Measurements from ENCODE around the gene CCL8. TPM values are rescaled to one million over a fixed set of nuclear protein-coding genes. Genes with fewer than 3 reads are reported as not detected.

The CCL8 gene
- total RNA-seq, 1 experiment from 2014 or later, result not detected

- H3K27me3 ChIP-seq (ENCODE audit: control insufficient read depth, insufficient read depth, low read length), result no peaks in the 10 kb centered on the region
- ATAC-seq (no peak), DNase-seq (ENCODE audit: low read depth, low spot score) (no peak)
- H3K36me3 ChIP-seq (ENCODE audit: control insufficient read depth, insufficient read depth, low read length), result no peaks in the 10 kb centered on the region
- in situ Hi-C loops (cut with HindIII; ENCODE audit: low pct_unique_long_range_greater_than_20kb, low sequenced_read_pairs) (no loop called here), intact Hi-C loops (cut with micrococcal nuclease; ENCODE audit: unreplicated experiment) (no loop called here)
- no peaks in the 10 kb centered on the region for H3K9me3 ChIP-seq (ENCODE audit: control insufficient read depth, insufficient read depth, low read depth, low read length)
- ChIA-PET CTCF (no interaction called here), POLR2A (no interaction called here)
- no peaks in the 10 kb centered on the region for H3K4me1 ChIP-seq (ENCODE audit: control insufficient read depth, insufficient read depth, low read length)
- H3K4me3 ChIP-seq (ENCODE audit: low read depth in 2 of 2, low read length in 2 of 2), result no peak overlapping the region
- no peak overlapping the region for H3K27ac ChIP-seq (ENCODE audit: low read length)
- no peak for TF ChIP-seq REST (IDR thresholded peaks at IDR 0.05; ENCODE audit: insufficient read depth in 1 of 2, low read depth in 2 of 2, low read length in 1 of 2)
- no TSS peak for BruUV-seq (replicated peaks)
Measured at GRCh38 chr17:34337701-34338100, 18.5 kb downstream of the CCL8 start.

- Histone ChIP-seq H3K36me3 (ENCODE audit: control insufficient read depth, insufficient read depth, low read length) (no peaks in the 10 kb centered on the region), H3K4me3 (ENCODE audit: low read depth in 2 of 2, low read length in 2 of 2) (no peak overlapping the region), H3K9me3 (ENCODE audit: control insufficient read depth, insufficient read depth, low read depth, low read length) (no peaks in the 10 kb centered on the region), H3K27me3 (ENCODE audit: control insufficient read depth, insufficient read depth, low read length) (no peaks in the 10 kb centered on the region), H3K4me1 (ENCODE audit: control insufficient read depth, insufficient read depth, low read length) (no peaks in the 10 kb centered on the region), H3K27ac (ENCODE audit: low read length) (no peak overlapping the region)
- CTCF ChIA-PET, result no interaction called here
- TF ChIP-seq POLR2AphosphoS5 (IDR thresholded peaks at IDR 0.05; ENCODE audit: low read depth, low read length), result no peak
- no peak for TF ChIP-seq CTCF (IDR thresholded peaks at IDR 0.05)
- no peak for TF ChIP-seq SIN3A (IDR thresholded peaks at IDR 0.05; ENCODE audit: borderline replicate concordance, insufficient read depth, low read depth, low read length)
- TF ChIP-seq TCF7L2 (IDR thresholded peaks at IDR 0.05; ENCODE audit: low read depth, low read length), result no peak
- TF ChIP-seq REST (IDR thresholded peaks at IDR 0.05; ENCODE audit: insufficient read depth in 1 of 2, low read depth in 2 of 2, low read length in 1 of 2), result no peak
- ATAC-seq (no peak), DNase-seq (ENCODE audit: low read depth, low spot score) (no peak)
- no TSS peak for BruUV-seq (replicated peaks)
- intact Hi-C loops (cut with micrococcal nuclease; ENCODE audit: unreplicated experiment) (no loop called here), in situ Hi-C loops (cut with HindIII; ENCODE audit: low pct_unique_long_range_greater_than_20kb, low sequenced_read_pairs) (no loop called here)
- POLR2A ChIA-PET, result no interaction called here
Measured at GRCh38 chr17:34339138-34339770, 20.0 kb downstream of the CCL8 start.
